Gastrocnemius medialis (tissue), 4 donors: ENCODE results near the gene IL21R.

Source experiments
- POLR2A ChIP-seq, 2 donors: fragments of 450-650 bp; IDR thresholded peaks; one replicate each; pipeline ENCODE4 v1.6.1; 2017; ENCODE audit warnings: antibody characterized with exemption in 2 of 2, mild to moderate bottlenecking in 2 of 2, moderate library complexity in 2 of 2
- TF ChIP-seq, protein P1 (sequence below), 5 experiments: fragments of 450-650 bp in 3 of 5; fragments of 200-600 bp in 2 of 5; sonication (generic) in 2 of 5; IDR thresholded peaks in 4 of 5; conservative IDR thresholded peaks in 1 of 5; 1 replicate in 4 of 5; 2 replicates in 1 of 5; pipeline ENCODE4 v1.5.1; 2016 to 2019; ENCODE audit warnings: antibody characterized with exemption in 5 of 5, mild to moderate bottlenecking in 3 of 5, moderate library complexity in 3 of 5

DNA sequence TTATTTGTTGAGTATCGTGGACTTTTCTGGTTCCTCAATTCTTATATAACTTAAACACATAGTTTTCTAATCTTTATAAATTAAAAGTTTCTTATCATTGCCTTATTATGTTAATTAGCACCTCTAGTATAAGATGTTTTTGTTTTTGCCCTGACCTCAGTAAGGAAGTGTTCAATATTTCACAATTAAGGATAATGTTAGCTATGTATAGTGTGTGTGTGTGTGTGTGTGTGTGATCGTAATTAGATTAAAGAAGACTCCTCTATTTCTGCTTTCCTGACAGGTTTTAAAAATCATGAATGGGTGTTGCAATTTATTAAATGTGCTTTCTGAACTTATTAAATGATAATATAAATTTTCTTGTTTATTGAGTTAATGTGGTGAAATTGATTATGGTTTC is 12.0 kb downstream of the IL21R start:
- no peak for TF ChIP-seq POLR2A (IDR thresholded peaks at IDR 0.05)
- TF ChIP-seq, protein P1, sequence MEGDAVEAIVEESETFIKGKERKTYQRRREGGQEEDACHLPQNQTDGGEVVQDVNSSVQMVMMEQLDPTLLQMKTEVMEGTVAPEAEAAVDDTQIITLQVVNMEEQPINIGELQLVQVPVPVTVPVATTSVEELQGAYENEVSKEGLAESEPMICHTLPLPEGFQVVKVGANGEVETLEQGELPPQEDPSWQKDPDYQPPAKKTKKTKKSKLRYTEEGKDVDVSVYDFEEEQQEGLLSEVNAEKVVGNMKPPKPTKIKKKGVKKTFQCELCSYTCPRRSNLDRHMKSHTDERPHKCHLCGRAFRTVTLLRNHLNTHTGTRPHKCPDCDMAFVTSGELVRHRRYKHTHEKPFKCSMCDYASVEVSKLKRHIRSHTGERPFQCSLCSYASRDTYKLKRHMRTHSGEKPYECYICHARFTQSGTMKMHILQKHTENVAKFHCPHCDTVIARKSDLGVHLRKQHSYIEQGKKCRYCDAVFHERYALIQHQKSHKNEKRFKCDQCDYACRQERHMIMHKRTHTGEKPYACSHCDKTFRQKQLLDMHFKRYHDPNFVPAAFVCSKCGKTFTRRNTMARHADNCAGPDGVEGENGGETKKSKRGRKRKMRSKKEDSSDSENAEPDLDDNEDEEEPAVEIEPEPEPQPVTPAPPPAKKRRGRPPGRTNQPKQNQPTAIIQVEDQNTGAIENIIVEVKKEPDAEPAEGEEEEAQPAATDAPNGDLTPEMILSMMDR (IDR thresholded peaks at IDR 0.05 in 4 of 5, conservative IDR thresholded peaks at IDR 0.05 in 1 of 5) = no peak
